SK-N-MC (cell line): Measurements from ENCODE around the gene TMEM95.

ENCODE experiments used
- EZH2 ChIP-seq: fragments of 200-600 bp; sonication (generic); IDR thresholded peaks from one replicate; pipeline ENCODE4 v1.6.1; 2017; ENCODE audit warnings: antibody characterized with exemption
- POLR2AphosphoS5 ChIP-seq: IDR thresholded peaks from 2 replicates; pipeline ENCODE4 v1.6.1; 2012; ENCODE audit warnings: mild to moderate bottlenecking, low read depth, low read length, borderline replicate concordance

- TF ChIP-seq EZH2 (no peak), POLR2AphosphoS5 (no peak)
These were observed 2.5 kb upstream of the TMEM95 start for GRCh38 chr17:7352503-7352889.
